ENCODE measurements around the gene TBC1D22A.

The TBC1D22A gene

GRCh38 chr22:46860562-46860961, 98.1 kb downstream of the TBC1D22A start:
- Histone ChIP-seq H3K4me3 (ENCODE audit: low read depth, low read length) (no peak overlapping the region), H3K9me3 (ENCODE audit: severe bottlenecking) (no peaks in the 10 kb centered on the region), H3K27ac (no peak overlapping the region), H3K36me3 (no peaks in the 10 kb centered on the region; the same call in 1 of the 2 replicates), H3K27me3 (ENCODE audit: insufficient read depth, low read depth, severe bottlenecking) (no peaks in the 10 kb centered on the region)
- no peak for TF ChIP-seq CTCF (IDR thresholded peaks at IDR 0.05; ENCODE audit: low read depth, low read length)
- DNase-seq, result no peak

GRCh38 chr22:46861468-46862367, 99.3 kb downstream of the TBC1D22A start:
- no peak overlapping the region for H3K27ac ChIP-seq
- no peaks in the 10 kb centered on the region for H3K9me3 ChIP-seq (ENCODE audit: severe bottlenecking)
- H3K27me3 ChIP-seq (ENCODE audit: insufficient read depth, low read depth, severe bottlenecking), result no peaks in the 10 kb centered on the region
- DNase-seq, result no peak
- no peaks in the 10 kb centered on the region; the same call in 1 of the 2 replicates for H3K36me3 ChIP-seq
- no peak for TF ChIP-seq CTCF (IDR thresholded peaks at IDR 0.05; ENCODE audit: low read depth, low read length)
- no peak overlapping the region for H3K4me3 ChIP-seq (ENCODE audit: low read depth, low read length)

GRCh38 chr22:46862418-46863324, 100.2 kb downstream of the TBC1D22A start:
- Histone ChIP-seq H3K27me3 (ENCODE audit: insufficient read depth, low read depth, severe bottlenecking) (no peaks in the 10 kb centered on the region), H3K36me3 (no peaks in the 10 kb centered on the region; the same call in 1 of the 2 replicates)
- no peak for DNase-seq

GRCh38 chr22:46863794-46864193, 101.3 kb downstream of the TBC1D22A start:
- H3K36me3 ChIP-seq, result no peaks in the 10 kb centered on the region
- no peak for DNase-seq
- no peaks in the 10 kb centered on the region for H3K27me3 ChIP-seq (ENCODE audit: insufficient read depth, low read depth, severe bottlenecking)
- H3K4me3 ChIP-seq (ENCODE audit: low read depth, low read length), result no peak overlapping the region
- H3K27ac ChIP-seq, result no peak overlapping the region
- H3K9me3 ChIP-seq (ENCODE audit: severe bottlenecking), result no peaks in the 10 kb centered on the region
- TF ChIP-seq CTCF (IDR thresholded peaks at IDR 0.05; ENCODE audit: low read depth, low read length), result no peak

More at GRCh38 chr22:46862418-46863324, 100.2 kb downstream of the TBC1D22A start:
- no peaks in the 10 kb centered on the region for H3K9me3 ChIP-seq (ENCODE audit: severe bottlenecking)
- TF ChIP-seq CTCF (IDR thresholded peaks at IDR 0.05; ENCODE audit: low read depth, low read length), result no peak
- H3K4me3 ChIP-seq (ENCODE audit: low read depth, low read length), result no peak overlapping the region
- no peak overlapping the region for H3K27ac ChIP-seq

GRCh38 chr22:46864314-46865051, 102.0 kb downstream of the TBC1D22A start:
- no peak for TF ChIP-seq CTCF (IDR thresholded peaks at IDR 0.05; ENCODE audit: low read depth, low read length)
- no peaks in the 10 kb centered on the region for H3K9me3 ChIP-seq (ENCODE audit: severe bottlenecking)
- no peaks in the 10 kb centered on the region for H3K36me3 ChIP-seq
- DNase-seq, result no peak
- no peak overlapping the region for H3K4me3 ChIP-seq (ENCODE audit: low read depth, low read length)
- no peaks in the 10 kb centered on the region for H3K27me3 ChIP-seq (ENCODE audit: insufficient read depth, low read depth, severe bottlenecking)
- no peak overlapping the region for H3K27ac ChIP-seq
